GM12891 (cell line): ENCODE measurements around the gene ITM2B.

Experiments used
- POLR2A ChIP-seq: IDR thresholded peaks from 2 replicates; pipeline ENCODE4 v1.6.1; 2011; ENCODE audit warnings: low read depth, low read length, control low read depth
- POLR2AphosphoS5 ChIP-seq: IDR thresholded peaks from 2 replicates; pipeline ENCODE4 v1.6.1; 2011; ENCODE audit warnings: low read depth, low read length, control low read depth
- SPI1 ChIP-seq: IDR thresholded peaks from 2 replicates; pipeline ENCODE4 v1.6.1; 2011; ENCODE audit warnings: low read depth, low read length, control low read depth
- TAF1 ChIP-seq: IDR thresholded peaks from 2 replicates; pipeline ENCODE4 v1.6.1; 2011; ENCODE audit warnings: low read depth, low read length, control low read depth

GRCh38 chr13:48194379-48194754, 38.6 kb upstream of the ITM2B start:
- TF ChIP-seq POLR2A (no peak), POLR2AphosphoS5 (no peak), TAF1 (no peak), SPI1 (peak; percentile 72)
